GM19193 (cell line): ENCODE results near the gene CACNG8.

Experiments
- POLR2A ChIP-seq: IDR thresholded peaks from 4 replicates; pipeline ENCODE4 v1.6.1; 2011; ENCODE audit not compliant: insufficient read depth, insufficient read length; ENCODE audit errors: extremely low read depth

CACNG8 gene

GRCh38 chr19:53962887-53963431, at the start of gene CACNG8:
CACNG8 (plus strand) TSS chr19:53962937.
- TF ChIP-seq POLR2A: no peak

GRCh38 chr19:53915000-53915399, 47.7 kb upstream of the CACNG8 start:
- TF ChIP-seq POLR2A: no peak

- no peak for TF ChIP-seq POLR2A
Observed at GRCh38 chr19:53916004-53916403, 46.7 kb upstream of the CACNG8 start.

DNA sequence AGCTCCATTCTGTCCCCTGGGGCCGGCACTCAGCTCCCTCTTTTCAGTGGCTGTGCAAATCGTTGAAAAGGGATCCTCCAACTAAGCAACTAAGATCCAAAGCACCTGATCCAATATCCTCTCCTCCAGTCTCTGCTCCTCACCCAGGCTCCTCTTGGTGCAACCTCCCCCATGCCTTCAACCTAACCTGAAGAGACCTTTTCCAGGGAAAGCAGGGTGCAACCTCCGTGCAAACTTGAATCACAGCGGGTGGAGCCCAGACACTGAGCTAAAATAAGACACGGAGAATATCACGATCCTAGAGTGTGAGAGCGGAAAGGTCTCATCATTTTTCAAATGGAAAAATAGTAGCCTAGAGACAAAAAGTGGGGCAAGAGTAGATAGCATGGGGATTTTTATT, 45.4 kb upstream of the CACNG8 start:
- TF ChIP-seq POLR2A: no peak

GRCh38 chr19:53927739-53928138, 35.0 kb upstream of the CACNG8 start:
- no peak for TF ChIP-seq POLR2A

DNA sequence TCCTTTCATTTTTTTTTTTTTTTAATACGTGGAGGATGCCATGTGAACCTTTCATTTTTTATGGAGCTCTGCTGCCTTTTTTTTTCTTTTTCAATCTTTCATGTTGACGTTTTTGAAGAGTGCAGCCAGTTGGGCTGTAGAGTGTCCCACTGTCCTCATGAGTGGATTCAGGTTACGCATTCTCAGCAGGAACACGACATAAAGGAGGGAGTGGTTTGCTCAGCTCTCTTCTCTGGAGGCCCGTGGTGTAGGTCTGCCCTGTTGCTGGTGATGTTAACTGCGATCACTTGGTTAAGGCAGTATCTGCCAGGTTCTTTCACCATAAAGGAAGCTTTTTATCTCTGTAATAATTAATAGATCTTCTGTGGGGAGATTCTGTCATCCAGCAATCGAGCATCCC, 26.7 kb upstream of the CACNG8 start:
- TF ChIP-seq POLR2A: no peak

- TF ChIP-seq POLR2A: no peak
Observed at GRCh38 chr19:53942001-53942786, 20.5 kb upstream of the CACNG8 start.

- TF ChIP-seq POLR2A: no peak
Observed at GRCh38 chr19:53944416-53944815, 18.3 kb upstream of the CACNG8 start.

DNA sequence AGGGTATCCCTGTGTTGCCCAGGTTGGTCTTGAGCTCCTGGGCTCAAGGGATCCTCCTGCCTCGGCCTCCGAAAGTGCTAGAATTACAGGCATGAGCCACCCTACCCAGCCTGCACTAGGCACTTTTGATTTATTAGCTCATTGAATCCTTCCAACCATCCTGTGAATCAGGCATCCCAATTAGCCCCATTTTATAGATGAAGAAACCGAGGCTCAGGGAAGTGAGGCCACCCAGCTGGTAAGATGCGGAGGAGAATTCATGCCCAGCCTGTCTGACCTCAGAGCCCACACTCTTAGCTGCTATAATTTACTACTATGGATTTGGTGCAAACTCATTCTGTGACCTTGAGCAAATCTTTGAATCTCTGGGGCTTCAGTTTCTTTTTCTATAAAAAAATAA, 17.8 kb upstream of the CACNG8 start:
- TF ChIP-seq POLR2A: no peak

GRCh38 chr19:53945441-53945840, 17.3 kb upstream of the CACNG8 start:
- TF ChIP-seq POLR2A: no peak

DNA sequence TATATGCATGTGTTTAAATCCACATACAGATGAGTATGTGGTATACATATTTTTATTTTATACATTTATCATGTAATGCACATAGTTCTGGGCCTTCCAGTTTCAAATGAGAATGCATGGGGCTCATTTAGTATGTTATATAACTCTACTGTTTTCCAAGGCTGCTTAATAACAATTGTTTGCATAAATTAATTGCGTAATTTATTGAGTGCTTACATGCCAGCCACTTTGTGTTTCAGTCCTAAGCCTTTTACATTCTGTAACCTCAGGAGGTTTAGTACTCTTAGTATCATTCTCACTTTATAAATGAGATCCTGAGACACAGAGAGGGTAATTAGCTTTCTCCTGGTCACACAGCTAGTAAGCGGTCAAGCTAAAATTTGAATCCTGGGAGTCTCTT, 16.7 kb upstream of the CACNG8 start:
- TF ChIP-seq POLR2A: no peak

GRCh38 chr19:53947624-53948023, 15.1 kb upstream of the CACNG8 start:
- no peak for TF ChIP-seq POLR2A

DNA sequence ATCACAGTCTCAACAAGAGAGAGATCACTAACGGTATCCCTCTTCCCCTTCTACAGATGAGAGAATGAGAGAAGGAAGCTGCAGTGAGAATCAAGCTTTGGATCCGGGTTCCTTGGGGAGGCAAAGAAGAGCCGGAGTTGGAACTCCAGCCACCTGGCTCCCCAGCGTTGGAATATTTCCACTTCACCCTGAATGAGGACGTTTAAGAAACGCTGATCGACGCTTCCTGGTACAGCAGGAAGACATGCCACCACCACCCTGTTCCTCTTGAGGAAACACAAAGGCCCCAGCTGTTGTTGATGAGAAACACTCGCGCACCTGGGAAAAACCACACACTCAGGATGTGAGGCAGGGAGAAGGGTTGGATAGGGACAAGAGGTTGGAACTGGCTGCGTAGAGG, 11.3 kb upstream of the CACNG8 start:
- no peak for TF ChIP-seq POLR2A

- TF ChIP-seq POLR2A: no peak
Observed at GRCh38 chr19:53951947-53952346, 10.8 kb upstream of the CACNG8 start.

DNA sequence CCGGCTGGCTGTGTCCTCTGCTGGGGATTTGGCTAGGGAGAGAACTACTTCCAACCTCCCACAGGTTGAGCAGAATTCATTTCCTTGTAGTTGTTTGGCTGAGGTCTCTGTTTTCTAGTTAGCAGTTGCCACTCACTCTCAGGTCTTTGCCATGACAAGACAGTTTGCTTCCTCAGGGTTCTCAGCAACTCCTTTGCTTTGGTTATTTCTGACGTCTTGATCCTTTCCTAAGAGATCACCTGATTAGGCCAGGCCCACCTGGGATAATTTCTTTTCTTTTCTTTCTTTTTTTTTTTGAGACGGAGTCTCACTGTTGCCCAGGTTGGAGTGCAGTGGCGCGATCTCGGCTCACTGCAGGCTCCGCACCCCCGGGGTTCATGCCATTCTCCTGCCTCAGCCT, 9.4 kb upstream of the CACNG8 start:
- no peak for TF ChIP-seq POLR2A

- no peak for TF ChIP-seq POLR2A
Observed at GRCh38 chr19:53957448-53958167, 5.1 kb upstream of the CACNG8 start.
